Activated CD4-positive, alpha-beta memory T cell treated with anti-CD3 and anti-CD28 coated beads for 36 hours (primary cell): ENCODE measurements around the gene THAP8. TPM values are rescaled to one million over a fixed set of nuclear protein-coding genes. Genes with fewer than 3 reads are reported as not detected.

ENCODE experiments used
- CTCF ChIA-PET: fragments of 350-600 bp; sonication (Branson Sonifier 250); formaldehyde crosslinking; loops from one replicate; lab custom pipeline; 2021; ENCODE audit warnings: antibody characterized with exemption, inconsistent platforms; lab: Charles Lee
- POLR2A ChIA-PET: fragments of 350-600 bp; sonication (Branson Sonifier 250); formaldehyde crosslinking; loops from one replicate; lab custom pipeline; 2021; ENCODE audit warnings: antibody characterized with exemption; lab: Charles Lee
- DNase-seq: peaks from one replicate; pipeline ENCODE4 v3.0.0-alpha.2; 2020
- H3K27ac Mint-ChIP-seq: one replicate; pipeline ENCODE4 v1.8.0; 2021; ENCODE audit warnings: mixed read lengths
- H3K27me3 Mint-ChIP-seq: one replicate; pipeline ENCODE4 v1.8.0; 2021; ENCODE audit warnings: mixed read lengths
- H3K36me3 Mint-ChIP-seq: one replicate; pipeline ENCODE4 v1.8.0; 2021; ENCODE audit warnings: mixed read lengths
- H3K4me1 Mint-ChIP-seq: one replicate; pipeline ENCODE4 v1.8.0; 2021; ENCODE audit warnings: low read depth, mixed read lengths
- H3K4me3 Mint-ChIP-seq: one replicate; pipeline ENCODE4 v1.8.0; 2021; ENCODE audit warnings: mild to moderate bottlenecking, mixed read lengths
- H3K9me3 Mint-ChIP-seq: one replicate; pipeline ENCODE4 v1.8.0; 2021; ENCODE audit warnings: mixed read lengths
- intact Hi-C: fragments of 100-400 bp; cut with micrococcal nuclease; formaldehyde crosslinking; loops from one replicate; pipeline ENCODE4 v1.15.1; 2023
- total RNA-seq, 2 experiments: library from RNA; stranded (reverse); gene quantifications; one replicate each; pipeline ENCODE4 v1.2.3, GENCODE V29; 2021

THAP8 gene
- total RNA-seq, 2 experiments from 2014 or later: 2.1 to 2.2 TPM

GRCh38 chr19:35986111-35986510 lies 68.0 kb downstream of the THAP8 start:
- H3K9me3 Mint-ChIP-seq: peaks cover 5% of the 10 kb centered on the region
- H3K4me3 Mint-ChIP-seq: no peak overlapping the region
- H3K4me1 Mint-ChIP-seq: peaks cover 3% of the 10 kb centered on the region
- DNase-seq: no peak
- ChIA-PET POLR2A (no interaction called here), CTCF (no interaction called here)
- intact Hi-C loops: no loop called here
- H3K36me3 Mint-ChIP-seq: no peaks in the 10 kb centered on the region
- H3K27ac Mint-ChIP-seq: no peak overlapping the region
- peaks cover 41% of the 10 kb centered on the region for H3K27me3 Mint-ChIP-seq

Other genes with a start within 250 kb of the THAP8 start
- not detected for gene PRODH2, start 241.4 kb downstream of the THAP8 start, total RNA-seq
- not detected for gene NPHS1, start 201.8 kb downstream of the THAP8 start, total RNA-seq
- under 1 TPM; 0.78 to 0.92 TPM for gene KIRREL2, start 197.4 kb downstream of the THAP8 start, total RNA-seq
- 1 to 10 TPM; 1.2 to 2.6 TPM for gene APLP1, start 185.7 kb downstream of the THAP8 start, total RNA-seq
- gene NFKBID, start 153.7 kb downstream of the THAP8 start, total RNA-seq: 10 to 100 TPM; 66.7 to 70.9 TPM
- gene HCST, start 151.8 kb downstream of the THAP8 start, total RNA-seq: 10 to 100 TPM; 50.7 to 52.9 TPM
- not detected for gene TYROBP, start 146.0 kb downstream of the THAP8 start, total RNA-seq
- gene LRFN3, start 117.9 kb downstream of the THAP8 start, total RNA-seq: 1 to 10 TPM; 8.7 to 9.1 TPM
- 10 to 100 TPM; 15.8 to 18.9 TPM for gene SDHAF1, start 59.1 kb downstream of the THAP8 start, total RNA-seq
- gene SYNE4, start 45.5 kb downstream of the THAP8 start, total RNA-seq: 1 to 10 TPM; 2.0 to 2.9 TPM
- gene ALKBH6, start 40.1 kb downstream of the THAP8 start, total RNA-seq: 10 to 100 TPM; 40.9 to 44.7 TPM
- gene CLIP3, start 21.4 kb downstream of the THAP8 start, total RNA-seq: under 1 TPM; 0.12 to 0.44 TPM
- gene WDR62, start 612 bp upstream of the THAP8 start, total RNA-seq: 10 to 100 TPM; 16.8 to 17.7 TPM
- not detected for gene OVOL3, start 56.9 kb upstream of the THAP8 start, total RNA-seq
- gene POLR2I, start 60.6 kb upstream of the THAP8 start, total RNA-seq: 10 to 100 TPM; 84.1 to 84.8 TPM
- 100 to 1,000 TPM; 134 to 137 TPM for gene TBCB, start 61.2 kb upstream of the THAP8 start, total RNA-seq
- gene CAPNS1, start 85.8 kb upstream of the THAP8 start, total RNA-seq: 100 to 1,000 TPM; 430 to 447 TPM
- not detected for gene COX7A1, start 98.2 kb upstream of the THAP8 start, total RNA-seq
- gene ZNF565, start 160.4 kb upstream of the THAP8 start, total RNA-seq: 1 to 10 TPM; 2.2 to 2.3 TPM
- 10 to 100 TPM; 82.5 to 86.5 TPM for gene ZNF146, start 160.8 kb upstream of the THAP8 start, total RNA-seq